ENCODE data around the gene ABL2. TPM values are rescaled to one million over a fixed set of nuclear protein-coding genes. Genes with fewer than 3 reads are reported as not detected.
"Not testable (repeated sequence)": the region's sequence is repeated elsewhere in the genome, so short reads cannot be mapped to it uniquely, and the experiment has no call there.

Gene ABL2
- polyA plus RNA-seq, 1 donor = 8.7 TPM

GRCh38 chr1:179247923-179248322 lies 18.4 kb upstream of the ABL2 start:
- no peak overlapping the region for H3K4me3 ChIP-seq (ENCODE audit: low read length)
- no peaks in the 10 kb centered on the region for H3K27me3 ChIP-seq (ENCODE audit: control insufficient read depth, insufficient read depth, low read length)
- WGBS (ENCODE audit: insufficient coverage, low lambda C conversion rate) = 96% methylated on average over 7 of the region's 9 CpGs
- no peak overlapping the region for H3K27ac ChIP-seq (ENCODE audit: low read length)
- H3K9me3 ChIP-seq (ENCODE audit: control insufficient read depth, low read depth, low read length) = no peaks in the 10 kb centered on the region
- H3K4me1 ChIP-seq (ENCODE audit: control insufficient read depth, insufficient read depth, low read length) = no peaks in the 10 kb centered on the region
- H3K36me3 ChIP-seq (ENCODE audit: control insufficient read depth, insufficient read depth, low read length) = no peaks in the 10 kb centered on the region
- DNase-seq = no peak

- H3K4me1 ChIP-seq (ENCODE audit: control insufficient read depth, insufficient read depth, low read length); H3K9me3 ChIP-seq (ENCODE audit: control insufficient read depth, low read depth, low read length): not testable (repeated sequence)
- WGBS (ENCODE audit: insufficient coverage, low lambda C conversion rate) = no CpG with 5 or more reads among the region's 2 CpGs
Measured at GRCh38 chr1:179245426-179245825, 15.9 kb upstream of the ABL2 start.

GRCh38 chr1:179241530-179242097 lies 12.1 kb upstream of the ABL2 start:
- WGBS (ENCODE audit: insufficient coverage, low lambda C conversion rate) = 100% methylated on average over 1 of the region's 5 CpGs
- Histone ChIP-seq H3K9me3 (ENCODE audit: control insufficient read depth, low read depth, low read length) (no peaks in the 10 kb centered on the region), H3K4me1 (ENCODE audit: control insufficient read depth, insufficient read depth, low read length) (no peaks in the 10 kb centered on the region), H3K36me3 (ENCODE audit: control insufficient read depth, insufficient read depth, low read length) (no peaks in the 10 kb centered on the region), H3K27me3 (ENCODE audit: control insufficient read depth, insufficient read depth, low read length) (no peaks in the 10 kb centered on the region), H3K27ac (ENCODE audit: low read length) (no peak overlapping the region), H3K4me3 (ENCODE audit: low read length) (no peak overlapping the region)
- DNase-seq = no peak

More at GRCh38 chr1:179245426-179245825, 15.9 kb upstream of the ABL2 start:
- not testable (repeated sequence) for H3K27me3 ChIP-seq (ENCODE audit: control insufficient read depth, insufficient read depth, low read length); H3K4me3 ChIP-seq (ENCODE audit: low read length); DNase-seq; H3K27ac ChIP-seq (ENCODE audit: low read length); H3K36me3 ChIP-seq (ENCODE audit: control insufficient read depth, insufficient read depth, low read length)

- Histone ChIP-seq H3K4me3 (ENCODE audit: low read length) (no peak overlapping the region), H3K4me1 (ENCODE audit: control insufficient read depth, insufficient read depth, low read length) (no peaks in the 10 kb centered on the region), H3K27ac (ENCODE audit: low read length) (no peak overlapping the region), H3K36me3 (ENCODE audit: control insufficient read depth, insufficient read depth, low read length) (no peaks in the 10 kb centered on the region), H3K27me3 (ENCODE audit: control insufficient read depth, insufficient read depth, low read length) (no peaks in the 10 kb centered on the region), H3K9me3 (ENCODE audit: control insufficient read depth, low read depth, low read length) (no peaks in the 10 kb centered on the region)
- 89% methylated on average over 3 of the region's 4 CpGs for WGBS (ENCODE audit: insufficient coverage, low lambda C conversion rate)
- no peak for DNase-seq
Measured at GRCh38 chr1:179237222-179237621, 7.7 kb upstream of the ABL2 start.

- no peaks in the 10 kb centered on the region for H3K36me3 ChIP-seq (ENCODE audit: control insufficient read depth, insufficient read depth, low read length)
- no peak for DNase-seq
- WGBS (ENCODE audit: insufficient coverage, low lambda C conversion rate) = no CpG with 5 or more reads among the region's 1 CpG
Measured at GRCh38 chr1:179234863-179235262, 5.4 kb upstream of the ABL2 start.

GRCh38 chr1:179231923-179232322 lies 2.4 kb upstream of the ABL2 start:
- H3K36me3 ChIP-seq (ENCODE audit: control insufficient read depth, insufficient read depth, low read length) = no peaks in the 10 kb centered on the region
- no peaks in the 10 kb centered on the region for H3K27me3 ChIP-seq (ENCODE audit: control insufficient read depth, insufficient read depth, low read length)
- no peak overlapping the region for H3K27ac ChIP-seq (ENCODE audit: low read length)
- H3K4me3 ChIP-seq (ENCODE audit: low read length) = no peak overlapping the region
- no peak for DNase-seq
- 80% methylated on average over 3 of the region's 4 CpGs for WGBS (ENCODE audit: insufficient coverage, low lambda C conversion rate)
- peaks cover 5% of the 10 kb centered on the region for H3K4me1 ChIP-seq (ENCODE audit: control insufficient read depth, insufficient read depth, low read length)
- H3K9me3 ChIP-seq (ENCODE audit: control insufficient read depth, low read depth, low read length) = no peaks in the 10 kb centered on the region

More at GRCh38 chr1:179234863-179235262, 5.4 kb upstream of the ABL2 start:
- Histone ChIP-seq H3K27ac (ENCODE audit: low read length) (no peak overlapping the region), H3K4me3 (ENCODE audit: low read length) (no peak overlapping the region), H3K9me3 (ENCODE audit: control insufficient read depth, low read depth, low read length) (no peaks in the 10 kb centered on the region), H3K4me1 (ENCODE audit: control insufficient read depth, insufficient read depth, low read length) (peaks cover 3% of the 10 kb centered on the region), H3K27me3 (ENCODE audit: control insufficient read depth, insufficient read depth, low read length) (no peaks in the 10 kb centered on the region)

- no peak overlapping the region for H3K4me3 ChIP-seq (ENCODE audit: low read length)
Measured at GRCh38 chr1:179230721-179231120, 1.2 kb upstream of the ABL2 start.

GRCh38 chr1:179230251-179230650 lies 774 bp upstream of the ABL2 start:
- Histone ChIP-seq H3K36me3 (ENCODE audit: control insufficient read depth, insufficient read depth, low read length) (no peaks in the 10 kb centered on the region), H3K9me3 (ENCODE audit: control insufficient read depth, low read depth, low read length) (no peaks in the 10 kb centered on the region), H3K27ac (ENCODE audit: low read length) (peak overlapping the region; percentile 47), H3K4me3 (ENCODE audit: low read length) (peak overlapping the region; percentile 74), H3K27me3 (ENCODE audit: control insufficient read depth, insufficient read depth, low read length) (no peaks in the 10 kb centered on the region), H3K4me1 (ENCODE audit: control insufficient read depth, insufficient read depth, low read length) (peaks cover 6% of the 10 kb centered on the region)
- no peak for DNase-seq
- 44% methylated on average over 2 of the region's 5 CpGs for WGBS (ENCODE audit: insufficient coverage, low lambda C conversion rate)

More at GRCh38 chr1:179230721-179231120, 1.2 kb upstream of the ABL2 start:
- DNase-seq = no peak
- H3K27me3 ChIP-seq (ENCODE audit: control insufficient read depth, insufficient read depth, low read length) = no peaks in the 10 kb centered on the region
- WGBS (ENCODE audit: insufficient coverage, low lambda C conversion rate) = 67% methylated on average over 1 of the region's 3 CpGs
- peaks cover 6% of the 10 kb centered on the region for H3K4me1 ChIP-seq (ENCODE audit: control insufficient read depth, insufficient read depth, low read length)
- H3K27ac ChIP-seq (ENCODE audit: low read length) = no peak overlapping the region
- no peaks in the 10 kb centered on the region for H3K9me3 ChIP-seq (ENCODE audit: control insufficient read depth, low read depth, low read length)
- no peaks in the 10 kb centered on the region for H3K36me3 ChIP-seq (ENCODE audit: control insufficient read depth, insufficient read depth, low read length)

GRCh38 chr1:179228783-179229213 lies 679 bp downstream of the ABL2 start:
- WGBS (ENCODE audit: insufficient coverage, low lambda C conversion rate) = 0% methylated on average over 2 of the region's 19 CpGs
- peak overlapping the region; percentile 55 for H3K27ac ChIP-seq (ENCODE audit: low read length)

GRCh38 chr1:179226738-179227137 lies 2.7 kb downstream of the ABL2 start:
- H3K36me3 ChIP-seq (ENCODE audit: control insufficient read depth, insufficient read depth, low read length) = no peaks in the 10 kb centered on the region
- H3K27me3 ChIP-seq (ENCODE audit: control insufficient read depth, insufficient read depth, low read length) = no peaks in the 10 kb centered on the region
- peaks cover 6% of the 10 kb centered on the region for H3K4me1 ChIP-seq (ENCODE audit: control insufficient read depth, insufficient read depth, low read length)
- peak; percentile 16 to 65 for DNase-seq
- H3K4me3 ChIP-seq (ENCODE audit: low read length) = no peak overlapping the region
- no peak overlapping the region for H3K27ac ChIP-seq (ENCODE audit: low read length)
- H3K9me3 ChIP-seq (ENCODE audit: control insufficient read depth, low read depth, low read length) = no peaks in the 10 kb centered on the region

More at GRCh38 chr1:179228783-179229213, 679 bp downstream of the ABL2 start:
- Histone ChIP-seq H3K27me3 (ENCODE audit: control insufficient read depth, insufficient read depth, low read length) (no peaks in the 10 kb centered on the region), H3K4me1 (ENCODE audit: control insufficient read depth, insufficient read depth, low read length) (peaks cover 6% of the 10 kb centered on the region), H3K9me3 (ENCODE audit: control insufficient read depth, low read depth, low read length) (no peaks in the 10 kb centered on the region), H3K4me3 (ENCODE audit: low read length) (peak overlapping the region; percentile 65), H3K36me3 (ENCODE audit: control insufficient read depth, insufficient read depth, low read length) (no peaks in the 10 kb centered on the region)
- DNase-seq = peak; percentile 11 to 47

GRCh38 chr1:179224466-179224865 lies 5.0 kb downstream of the ABL2 start:
- DNase-seq; H3K27ac ChIP-seq (ENCODE audit: low read length); H3K9me3 ChIP-seq (ENCODE audit: control insufficient read depth, low read depth, low read length); H3K27me3 ChIP-seq (ENCODE audit: control insufficient read depth, insufficient read depth, low read length); H3K4me1 ChIP-seq (ENCODE audit: control insufficient read depth, insufficient read depth, low read length); H3K4me3 ChIP-seq (ENCODE audit: low read length); H3K36me3 ChIP-seq (ENCODE audit: control insufficient read depth, insufficient read depth, low read length): not testable (repeated sequence)
- WGBS (ENCODE audit: insufficient coverage, low lambda C conversion rate) = no CpG with 5 or more reads among the region's 8 CpGs
